K562 (cell line): ENCODE measurements around the gene HMBS. TPM values are rescaled to one million over a fixed set of nuclear protein-coding genes. Genes with fewer than 3 reads are reported as not detected.

Source experiments
- CBFA2T3 ChIP-seq: fragments of 450-650 bp; IDR thresholded peaks from 2 replicates; pipeline ENCODE4 v1.6.1; 2017
- DPF2 ChIP-seq: fragments of 450-650 bp; IDR thresholded peaks from 2 replicates; pipeline ENCODE4 v1.6.1; 2016
- EHMT2 ChIP-seq: fragments of 450-650 bp; IDR thresholded peaks from 2 replicates; pipeline ENCODE4 v1.6.1; 2018; ENCODE audit warnings: antibody characterized with exemption
- ETV1 ChIP-seq: fragments of 450-650 bp; conservative IDR thresholded peaks from 2 replicates; pipeline ENCODE4 v1.6.1; 2016; ENCODE audit warnings: missing genetic modification characterization, control low read depth, low read depth, missing compliant biosample characterization
- FOXO4 ChIP-seq: fragments of 450-650 bp; formaldehyde crosslinking; IDR thresholded peaks from 2 replicates; pipeline ENCODE4 v1.4.0; 2020; ENCODE audit warnings: mild to moderate bottlenecking, moderate library complexity
- HDGF ChIP-seq: fragments of 450-650 bp; IDR thresholded peaks from 2 replicates; pipeline ENCODE4 v1.6.1; 2016
- HNRNPH1 ChIP-seq: fragments of 200-400 bp; formaldehyde crosslinking; optimal IDR thresholded peaks from 2 replicates; pipeline ENCODE3; 2017; ENCODE audit warnings: low read depth, mild to moderate bottlenecking, low read length, moderate library complexity
- HNRNPK ChIP-seq: fragments of 200-400 bp; formaldehyde crosslinking; IDR thresholded peaks from one replicate; pipeline ENCODE4 v1.6.1; 2018; ENCODE audit warnings: mild to moderate bottlenecking, low read depth, low read length; ENCODE audit not compliant: poor library complexity, severe bottlenecking
- MBD2 ChIP-seq: sonication (generic); IDR thresholded peaks from 2 replicates; pipeline ENCODE4 v1.6.1; 2016; ENCODE audit warnings: low read depth, borderline replicate concordance
- MCM5 ChIP-seq: fragments of 450-650 bp; IDR thresholded peaks from 2 replicates; pipeline ENCODE4 v1.6.1; 2016; ENCODE audit warnings: low read depth
- NFE2 ChIP-seq: IDR thresholded peaks from 2 replicates; pipeline ENCODE4 v1.6.1; 2014; ENCODE audit warnings: antibody characterized with exemption, low read depth
- POLR2AphosphoS5 ChIP-seq: IDR thresholded peaks from 2 replicates; pipeline ENCODE4 v1.6.1; 2011; ENCODE audit warnings: mild to moderate bottlenecking, low read depth, low read length, moderate library complexity; ENCODE audit not compliant: control insufficient read depth, insufficient read depth
- POLR2H ChIP-seq: IDR thresholded peaks from 2 replicates; pipeline ENCODE4 v1.6.1; 2016; ENCODE audit warnings: missing genetic modification characterization, low read depth, mild to moderate bottlenecking, control low read depth, missing compliant biosample characterization, moderate library complexity
- SIN3A ChIP-seq, 2 experiments: fragments of 150-350 bp in 1 of 2; IDR thresholded peaks; 2 replicates each; pipeline ENCODE4 v1.6.1; 2011 to 2016; ENCODE audit warnings: borderline replicate concordance in 2 of 2, low read depth in 2 of 2, low read length in 2 of 2, mild to moderate bottlenecking in 2 of 2, moderate library complexity in 2 of 2; ENCODE audit not compliant: control insufficient read depth in 1 of 2
- TARDBP ChIP-seq: fragments of 450-650 bp; IDR thresholded peaks from 2 replicates; pipeline ENCODE4 v1.6.1; 2016
- TEAD2 ChIP-seq: fragments of 450-650 bp; IDR thresholded peaks from 2 replicates; pipeline ENCODE4 v1.6.1; 2016; ENCODE audit warnings: missing genetic modification characterization, control low read depth, missing compliant biosample characterization
- XRCC5 ChIP-seq: fragments of 200-400 bp; formaldehyde crosslinking; IDR thresholded peaks from 2 replicates; pipeline ENCODE4 v1.6.1; 2017; ENCODE audit warnings: low read depth, mild to moderate bottlenecking, low read length
- ZFX ChIP-seq: sonication (generic); formaldehyde crosslinking; IDR thresholded peaks from 2 replicates; pipeline ENCODE4 v1.8.0; 2022; ENCODE audit warnings: mild to moderate bottlenecking, missing genetic modification reagents, moderate library complexity
- ZHX1 ChIP-seq: fragments of 150-350 bp; conservative IDR thresholded peaks from 2 replicates; pipeline ENCODE4 v1.6.1; 2014; ENCODE audit warnings: low read length
- ZNF696 ChIP-seq: fragments of 250-450 bp; sonication (Bioruptor Pico); conservative IDR thresholded peaks from 2 replicates; pipeline ENCODE4 v1.4.0; 2020; ENCODE audit warnings: mild to moderate bottlenecking, moderate library complexity
- polyA plus RNA-seq, 8 experiments: library from polyadenylated mRNA; depleted of rRNA in 4 of 8; stranded (reverse) in 5 of 8; unstranded in 3 of 8; fragments of >200 nt; fragmentation: Nextera tagmentation in 2 of 8; fragmentation: Illumina TruSeq in 1 of 8; extraction: Ambion mirVana in 2 of 8; extraction: Trizol in 1 of 8; gene quantifications; 2 replicates each; pipeline versions ENCODE4 v1.2.1 to v1.2.3, GENCODE V29; 2011 to 2014; ENCODE audit warnings: inconsistent platforms in 1 of 8, missing spikeins in 1 of 8
- total RNA-seq, 7 experiments: library from RNA; depleted of rRNA in 6 of 7; stranded (reverse); fragments of >200 nt in 6 of 7; fragmentation: Illumina TruSeq in 2 of 7; extraction: Trizol in 2 of 7; gene quantifications; 2 replicates each; pipeline versions ENCODE4 v1.2.1 to v1.2.3, GENCODE V29; 2011 to 2021; ENCODE audit warnings: low replicate concordance in 1 of 7
- TF ChIP-seq, protein P1 (sequence below): fragments of 250-450 bp; sonication (Bioruptor Pico); IDR thresholded peaks from 2 replicates; pipeline ENCODE4 v1.6.1; 2021; ENCODE audit warnings: mild to moderate bottlenecking
- TF ChIP-seq, protein P2 (sequence below): fragments of 250-450 bp; sonication (Bioruptor Pico); IDR thresholded peaks from 2 replicates; pipeline ENCODE4 v1.8.0; 2022; ENCODE audit warnings: inconsistent platforms, mild to moderate bottlenecking, moderate library complexity, borderline replicate concordance
- TF ChIP-seq, protein P3 (sequence below): fragments of 250-450 bp; sonication (Bioruptor Pico); IDR thresholded peaks from 2 replicates; pipeline ENCODE4 v1.8.0; 2022; ENCODE audit warnings: moderate library complexity, mild to moderate bottlenecking, inconsistent platforms

HMBS gene
- total and polyA plus RNA-seq, 9 of the 15 experiments (the other 6 are each of a cell fraction or from before 2014, with no cell fraction given), result 56.9 to 385 (median 286) TPM

DNA sequence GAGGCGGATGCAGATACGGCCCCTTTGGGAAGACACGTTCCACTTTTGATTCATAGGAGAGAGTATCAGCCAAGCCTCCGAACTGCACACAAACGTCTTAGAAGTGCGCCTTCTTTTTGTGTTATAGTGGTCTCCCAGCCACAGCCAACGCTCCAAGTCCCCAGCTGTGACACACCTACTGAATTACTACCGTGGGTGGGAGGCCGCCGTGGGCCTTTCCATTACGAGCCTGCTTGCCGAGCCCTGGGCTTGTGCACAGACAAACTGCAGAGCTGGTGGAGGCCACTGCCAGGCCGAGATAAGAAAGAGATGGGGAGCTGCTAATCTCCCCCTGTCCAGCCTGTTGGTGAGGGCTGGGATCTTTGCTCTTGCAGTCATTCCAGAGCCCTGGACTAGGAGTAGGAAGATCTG, 761 bp downstream of the HMBS start (continued):
- no peak for TF ChIP-seq ZHX1
- peak; percentile 48 for TF ChIP-seq NFE2
- peak; percentile 95 for TF ChIP-seq POLR2AphosphoS5
- peak; percentile 63 for TF ChIP-seq MBD2
- no peak for TF ChIP-seq POLR2H (tag)
- no peak for TF ChIP-seq MCM5
- TF ChIP-seq ETV1, result no peak
- no peak for TF ChIP-seq SIN3A (IDR thresholded peaks at IDR 0.05; ENCODE audit: borderline replicate concordance in 2 of 2, control insufficient read depth in 1 of 2, low read depth in 2 of 2, low read length in 2 of 2)
- TF ChIP-seq, protein P1, sequence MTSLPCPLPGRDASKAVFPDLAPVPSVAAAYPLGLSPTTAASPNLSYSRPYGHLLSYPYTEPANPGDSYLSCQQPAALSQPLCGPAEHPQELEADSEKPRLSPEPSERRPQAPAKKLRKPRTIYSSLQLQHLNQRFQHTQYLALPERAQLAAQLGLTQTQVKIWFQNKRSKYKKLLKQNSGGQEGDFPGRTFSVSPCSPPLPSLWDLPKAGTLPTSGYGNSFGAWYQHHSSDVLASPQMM, result no peak
- no peak for TF ChIP-seq TEAD2 (tag)
- TF ChIP-seq DPF2, result peak; percentile 90
- peak; percentile 88 for TF ChIP-seq ZFX (CRISPR knock-in tag)
- TF ChIP-seq FOXO4 (CRISPR knock-in tag), result no peak
- TF ChIP-seq, protein P2, sequence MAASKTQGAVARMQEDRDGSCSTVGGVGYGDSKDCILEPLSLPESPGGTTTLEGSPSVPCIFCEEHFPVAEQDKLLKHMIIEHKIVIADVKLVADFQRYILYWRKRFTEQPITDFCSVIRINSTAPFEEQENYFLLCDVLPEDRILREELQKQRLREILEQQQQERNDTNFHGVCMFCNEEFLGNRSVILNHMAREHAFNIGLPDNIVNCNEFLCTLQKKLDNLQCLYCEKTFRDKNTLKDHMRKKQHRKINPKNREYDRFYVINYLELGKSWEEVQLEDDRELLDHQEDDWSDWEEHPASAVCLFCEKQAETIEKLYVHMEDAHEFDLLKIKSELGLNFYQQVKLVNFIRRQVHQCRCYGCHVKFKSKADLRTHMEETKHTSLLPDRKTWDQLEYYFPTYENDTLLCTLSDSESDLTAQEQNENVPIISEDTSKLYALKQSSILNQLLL (CRISPR knock-in tag), result no peak
- TF ChIP-seq, protein P3, sequence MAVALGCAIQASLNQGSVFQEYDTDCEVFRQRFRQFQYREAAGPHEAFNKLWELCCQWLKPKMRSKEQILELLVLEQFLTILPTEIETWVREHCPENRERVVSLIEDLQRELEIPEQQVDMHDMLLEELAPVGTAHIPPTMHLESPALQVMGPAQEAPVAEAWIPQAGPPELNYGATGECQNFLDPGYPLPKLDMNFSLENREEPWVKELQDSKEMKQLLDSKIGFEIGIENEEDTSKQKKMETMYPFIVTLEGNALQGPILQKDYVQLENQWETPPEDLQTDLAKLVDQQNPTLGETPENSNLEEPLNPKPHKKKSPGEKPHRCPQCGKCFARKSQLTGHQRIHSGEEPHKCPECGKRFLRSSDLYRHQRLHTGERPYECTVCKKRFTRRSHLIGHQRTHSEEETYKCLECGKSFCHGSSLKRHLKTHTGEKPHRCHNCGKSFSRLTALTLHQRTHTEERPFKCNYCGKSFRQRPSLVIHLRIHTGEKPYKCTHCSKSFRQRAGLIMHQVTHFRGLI, result 0 out of 2 replicates have a peak, but pooled peaks have one; percentile 37
- TF ChIP-seq HNRNPK, result no peak
- no peak for TF ChIP-seq ZNF696
- no peak for TF ChIP-seq EHMT2
- TF ChIP-seq XRCC5, result 0 out of 2 replicates have a peak, but pooled peaks have one; percentile 65
- TF ChIP-seq CBFA2T3, result peak; percentile 97
- no peak for TF ChIP-seq HDGF
- TF ChIP-seq TARDBP, result no peak
- no peak for TF ChIP-seq HNRNPH1
